NCI-H1436 treated with DMSO at 0.1 percent for 48 hours (cell line): Measurements from ENCODE around the gene CENPX.
"Not testable (repeated sequence)": the region's sequence is repeated elsewhere in the genome, so short reads cannot be mapped to it uniquely, and the experiment has no call there.

Source experiments
- DNase-seq: peaks from one replicate; lab custom pipeline; 2025; lab: John Stamatoyannopoulos, UW

CENPX gene

GRCh38 chr17:81998691-81999438 is 23.8 kb downstream of the CENPX start:
- DNase-seq = no peak

DNA sequence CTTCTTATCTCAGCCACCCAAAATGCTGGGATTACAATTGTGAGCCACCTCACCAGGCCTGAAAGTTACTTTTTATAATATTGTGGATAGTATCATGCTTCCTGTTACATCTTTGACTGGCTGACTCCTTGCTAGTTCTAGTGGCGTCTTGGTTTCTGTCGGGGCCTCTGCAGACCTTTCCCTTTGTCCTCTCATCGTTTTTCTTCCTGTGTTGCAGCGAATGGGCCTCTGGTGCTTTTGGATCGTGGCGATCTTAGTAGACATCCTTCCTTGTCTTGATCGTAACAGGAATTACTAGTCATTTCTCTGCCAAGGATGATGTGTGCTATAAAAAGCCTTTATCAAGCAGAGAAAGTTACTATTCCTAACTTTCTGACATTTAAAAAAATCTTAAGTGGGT is 24.5 kb downstream of the CENPX start:
- DNase-seq = no peak

DNA sequence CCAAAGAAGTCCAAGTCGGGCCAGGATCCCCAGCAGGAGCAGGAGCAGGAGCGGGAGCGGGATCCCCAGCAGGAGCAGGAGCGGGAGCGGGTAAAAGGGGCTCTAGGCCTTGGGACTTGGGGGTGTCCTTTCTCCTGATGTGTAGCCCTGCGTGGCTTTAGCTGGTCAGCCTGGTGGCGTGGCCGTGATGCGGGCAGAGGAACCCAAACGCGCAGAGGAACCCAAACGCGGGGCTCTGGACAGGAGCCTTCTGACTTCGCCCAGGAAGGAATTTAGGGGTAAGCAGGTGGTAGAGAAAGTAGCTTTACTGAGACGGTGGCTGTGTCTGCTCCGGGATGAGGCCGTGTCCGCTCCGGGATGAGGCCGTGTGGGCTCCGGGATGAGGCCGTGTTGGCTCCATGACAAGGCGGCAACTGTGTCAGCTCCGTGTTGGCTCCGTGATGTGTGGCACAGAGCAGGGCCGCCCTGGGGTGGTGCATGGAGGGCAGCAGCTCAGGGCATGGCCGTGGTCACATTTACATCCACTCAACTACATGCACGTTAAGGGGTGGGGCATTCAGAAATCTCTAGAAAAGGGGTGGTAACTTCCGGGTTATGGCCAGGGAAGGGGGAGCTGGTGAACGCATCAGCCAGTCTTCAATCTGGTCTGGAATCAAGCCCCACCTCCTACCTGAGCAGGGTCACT is 25.8 kb downstream of the CENPX start:
- no peak for DNase-seq

- no peak for DNase-seq
Measured at GRCh38 chr17:81996232-81996756, 26.4 kb downstream of the CENPX start.

DNA sequence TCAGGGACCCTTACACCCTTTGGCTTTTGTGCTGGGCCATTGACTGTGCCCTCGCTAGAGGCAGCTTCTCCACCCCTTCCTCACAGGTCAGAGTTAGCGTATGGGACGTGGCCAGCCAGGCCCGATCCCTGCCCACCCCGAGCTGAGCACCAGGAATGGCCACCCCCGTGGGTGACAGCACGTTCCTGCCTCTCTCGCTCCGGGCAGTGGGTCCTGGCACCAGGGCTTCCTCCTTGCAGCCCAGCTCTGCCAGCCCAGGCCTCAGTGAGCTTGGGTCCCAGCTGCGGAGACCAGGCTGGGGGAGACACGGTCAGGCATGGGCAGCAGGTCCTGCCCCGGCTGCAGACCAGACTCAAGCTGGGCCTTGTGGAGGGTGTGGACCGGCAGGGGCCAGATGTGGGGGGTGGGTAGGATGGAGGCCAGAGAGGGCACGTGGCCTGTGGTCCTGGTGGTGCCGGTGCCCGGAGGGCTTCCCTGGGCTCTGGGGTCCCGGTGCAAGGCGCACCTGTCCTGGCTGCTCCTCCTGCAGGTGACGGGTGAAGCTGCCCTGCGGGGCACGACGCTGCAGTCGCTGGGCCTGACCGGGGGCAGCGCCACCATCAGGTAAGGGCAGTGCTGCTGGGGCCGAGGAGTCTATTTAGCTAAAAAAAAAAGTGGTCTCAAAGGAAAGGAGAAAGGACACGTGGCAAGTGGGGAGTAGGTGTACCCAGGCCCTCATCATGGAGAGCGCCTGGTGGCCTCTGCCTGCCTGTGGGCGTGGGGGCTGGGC is 27.0 kb downstream of the CENPX start:
- DNase-seq = no peak

DNA sequence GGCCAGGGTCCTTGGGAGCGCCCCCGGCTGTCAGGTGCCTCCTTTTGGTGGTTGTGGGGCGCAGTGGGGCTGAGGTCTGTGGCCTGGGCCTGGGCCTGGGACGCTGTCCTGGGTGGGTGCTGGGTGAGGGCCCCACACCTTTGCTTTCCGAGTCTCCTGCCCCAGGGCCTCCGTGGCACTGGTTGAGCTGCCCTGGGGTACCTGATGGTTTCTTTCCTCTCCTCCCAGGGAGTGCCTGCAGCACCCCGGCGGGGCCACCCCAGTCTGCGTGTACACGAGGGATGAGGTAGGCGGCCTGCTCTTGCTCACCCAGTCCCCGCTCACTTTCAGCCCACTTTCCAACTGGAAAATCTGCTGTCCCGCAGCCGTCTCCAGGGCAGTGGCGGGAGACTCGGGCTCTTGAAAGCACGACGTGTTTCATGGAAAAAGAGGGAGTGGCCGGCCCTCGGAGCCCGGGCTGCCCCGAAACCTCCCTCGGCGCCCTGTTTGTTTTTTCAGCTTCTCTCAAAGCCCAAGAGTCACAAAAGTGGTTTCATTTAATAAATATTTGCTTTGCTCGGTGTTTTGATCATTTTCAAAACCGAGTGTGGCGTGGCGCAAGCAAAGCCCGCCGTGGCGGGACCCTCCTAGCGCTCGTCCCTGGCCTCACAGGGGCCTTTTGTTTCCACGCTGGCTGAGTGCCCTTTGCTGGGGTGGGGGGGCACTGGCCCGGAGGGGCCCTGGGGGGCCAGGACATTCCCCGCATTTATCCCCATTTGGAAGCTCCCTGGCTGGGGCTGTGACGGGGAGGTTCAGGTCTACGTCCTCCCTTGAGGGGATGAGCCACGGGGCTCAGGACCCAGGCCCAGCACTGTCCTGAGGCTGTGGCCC is 27.9 kb downstream of the CENPX start:
- no peak for DNase-seq

- DNase-seq = no peak
Measured at GRCh38 chr17:81993729-81994592, 28.7 kb downstream of the CENPX start.

- no peak for DNase-seq
Measured at GRCh38 chr17:81992306-81993102, 30.2 kb downstream of the CENPX start.

GRCh38 chr17:81991684-81992305 is 30.9 kb downstream of the CENPX start:
- DNase-seq = no peak

- DNase-seq = no peak
Measured at GRCh38 chr17:81990836-81991683, 31.6 kb downstream of the CENPX start.

- DNase-seq = no peak
Measured at GRCh38 chr17:81987161-81987770, 35.4 kb downstream of the CENPX start.

DNA sequence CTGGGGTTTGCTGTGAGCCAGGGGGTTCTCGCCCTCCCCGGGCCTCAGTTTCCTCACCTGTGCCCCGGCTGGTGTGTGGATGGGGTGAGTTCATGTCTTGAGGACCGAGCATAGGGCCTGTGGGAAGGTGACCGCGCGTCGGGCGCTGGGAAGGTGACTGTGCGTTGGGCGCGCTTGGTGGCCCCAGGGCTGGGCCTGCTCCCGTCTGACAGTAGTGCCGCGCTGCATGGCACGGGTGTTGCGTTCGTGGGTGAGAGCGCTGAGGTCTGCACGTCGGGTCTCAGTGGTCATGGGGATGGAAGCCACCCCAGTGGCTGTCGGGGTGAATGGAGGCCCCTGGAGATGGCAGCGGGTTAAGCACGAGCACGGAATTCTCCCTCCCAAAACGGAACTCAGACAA is 36.1 kb downstream of the CENPX start:
- no peak for DNase-seq

DNA sequence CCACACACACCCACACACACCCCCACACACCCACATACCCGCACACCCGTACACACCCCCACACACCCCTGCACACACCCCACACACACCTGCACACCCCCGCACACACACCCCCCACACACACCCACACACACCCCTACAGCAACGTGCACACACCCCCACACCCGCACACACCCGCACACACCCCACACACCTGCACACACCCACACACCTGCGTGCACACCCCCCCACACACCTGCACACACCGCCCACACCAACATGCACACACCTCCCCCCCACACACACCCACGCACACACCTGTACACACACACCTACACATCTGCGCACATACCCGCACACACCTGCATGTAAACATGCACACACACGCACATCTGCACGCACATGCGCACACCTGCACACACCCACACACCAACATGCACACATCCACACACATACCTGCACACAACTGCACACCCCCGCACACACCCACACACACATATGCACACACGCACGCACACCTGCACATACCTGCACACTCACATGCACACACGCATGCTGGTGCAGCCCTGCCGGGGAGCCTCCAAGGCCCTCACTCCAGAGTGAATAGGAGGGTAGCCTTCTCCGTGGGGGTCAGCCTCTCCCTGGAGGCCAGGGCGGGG is 37.8 kb downstream of the CENPX start:
- DNase-seq = no peak

DNA sequence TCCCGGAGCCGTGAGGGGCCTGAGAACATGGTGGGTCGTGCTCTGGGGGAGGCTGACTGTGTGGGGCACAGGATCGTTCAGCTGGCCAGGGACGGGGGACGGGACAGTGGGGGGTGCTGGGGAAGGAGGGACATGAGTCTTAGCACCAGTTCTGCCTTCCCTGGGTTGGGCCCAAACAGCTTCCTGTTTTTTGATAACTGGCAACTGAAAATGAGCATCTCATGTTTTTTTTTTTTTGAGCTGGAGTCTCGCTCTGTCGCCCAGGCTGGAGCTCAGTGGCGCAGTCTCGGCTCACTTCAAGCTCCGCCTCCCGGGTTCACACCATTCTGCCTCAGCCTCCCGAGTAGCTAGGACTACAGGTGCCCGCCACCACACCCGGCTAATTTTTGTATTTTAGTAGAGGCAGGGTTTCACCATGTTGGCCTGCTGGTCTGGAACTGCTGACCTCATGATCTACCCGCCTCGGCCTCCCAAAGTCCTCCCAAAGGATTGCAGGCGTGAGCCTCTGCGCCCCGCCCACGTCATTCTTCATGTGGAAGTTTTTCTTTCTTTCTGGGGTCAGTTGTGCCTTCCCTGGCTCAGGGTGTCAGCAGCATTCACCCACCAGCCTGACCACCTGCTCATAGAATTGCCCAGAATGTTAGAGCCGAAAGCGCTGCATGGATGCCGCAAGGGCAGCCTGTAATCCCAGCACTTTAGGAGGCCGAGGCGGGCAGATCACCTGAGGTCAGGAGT is 38.9 kb downstream of the CENPX start:
- no peak for DNase-seq

DNA sequence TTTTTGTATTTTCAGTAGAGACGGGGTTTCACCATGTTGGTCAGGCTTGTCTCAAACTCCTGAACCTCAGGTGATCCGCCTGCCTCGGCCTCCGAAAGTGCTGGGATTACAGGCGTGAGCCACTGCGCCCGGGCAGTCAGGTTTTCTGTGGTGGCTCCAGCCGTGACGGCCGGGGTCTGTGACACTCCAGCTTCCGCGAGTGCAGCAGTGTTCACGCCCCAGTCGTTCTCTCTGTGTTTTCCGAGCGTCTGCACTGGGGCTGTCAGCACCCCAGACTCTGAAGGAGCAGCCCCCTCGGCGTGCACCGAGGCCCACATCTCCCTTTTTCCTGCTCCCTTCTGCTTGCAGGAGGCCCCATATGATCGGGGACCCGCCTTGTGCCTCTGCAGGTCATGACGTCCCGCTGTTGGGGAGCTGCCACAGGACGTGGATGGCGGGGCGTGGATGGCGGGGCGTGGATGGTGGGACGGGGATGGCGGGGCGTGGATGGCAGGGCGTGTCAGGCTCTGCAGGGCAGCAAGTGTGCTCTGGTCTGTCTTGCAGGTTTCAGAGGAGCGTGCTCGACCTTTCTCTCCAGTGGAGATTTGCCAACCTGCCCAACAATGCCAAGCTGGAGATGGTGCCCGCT is 39.6 kb downstream of the CENPX start:
- DNase-seq = no peak

DNA sequence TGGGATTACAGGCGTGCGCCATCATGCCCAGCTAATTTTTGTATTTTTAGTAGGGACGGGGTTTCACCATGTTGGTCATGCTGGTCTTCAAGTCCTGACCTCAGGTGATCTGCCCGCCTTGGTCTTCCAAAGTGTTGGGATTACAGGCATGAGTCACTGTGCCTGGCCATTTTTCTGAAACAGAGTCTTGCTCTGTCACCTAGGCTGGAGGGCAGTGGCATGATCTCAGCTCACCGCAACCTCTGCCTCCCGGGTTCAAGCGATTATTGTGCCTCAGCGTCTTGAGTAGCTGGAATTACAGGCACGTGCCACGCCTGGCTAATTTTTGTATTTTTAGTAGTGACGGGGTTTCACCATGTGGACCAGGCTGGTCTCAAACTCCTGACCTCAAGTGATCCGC is 41.2 kb downstream of the CENPX start:
- DNase-seq = not testable (repeated sequence)
